GM10266 (cell line): Measurements from ENCODE around the gene ALPI.
"Not testable (repeated sequence)": the region's sequence is repeated elsewhere in the genome, so short reads cannot be mapped to it uniquely, and the experiment has no call there.

ENCODE experiments used
- DNase-seq: peaks from one replicate; pipeline ENCODE4 v3.0.0; 2012; ENCODE audit errors: extremely low spot score
- TF ChIP-seq, protein P1 (sequence below): IDR thresholded peaks from 2 replicates; pipeline ENCODE4 v1.5.1; 2012; ENCODE audit warnings: mild to moderate bottlenecking, low read depth; ENCODE audit not compliant: control insufficient read depth, insufficient read depth; ENCODE audit errors: missing control alignments

The ALPI gene

DNA sequence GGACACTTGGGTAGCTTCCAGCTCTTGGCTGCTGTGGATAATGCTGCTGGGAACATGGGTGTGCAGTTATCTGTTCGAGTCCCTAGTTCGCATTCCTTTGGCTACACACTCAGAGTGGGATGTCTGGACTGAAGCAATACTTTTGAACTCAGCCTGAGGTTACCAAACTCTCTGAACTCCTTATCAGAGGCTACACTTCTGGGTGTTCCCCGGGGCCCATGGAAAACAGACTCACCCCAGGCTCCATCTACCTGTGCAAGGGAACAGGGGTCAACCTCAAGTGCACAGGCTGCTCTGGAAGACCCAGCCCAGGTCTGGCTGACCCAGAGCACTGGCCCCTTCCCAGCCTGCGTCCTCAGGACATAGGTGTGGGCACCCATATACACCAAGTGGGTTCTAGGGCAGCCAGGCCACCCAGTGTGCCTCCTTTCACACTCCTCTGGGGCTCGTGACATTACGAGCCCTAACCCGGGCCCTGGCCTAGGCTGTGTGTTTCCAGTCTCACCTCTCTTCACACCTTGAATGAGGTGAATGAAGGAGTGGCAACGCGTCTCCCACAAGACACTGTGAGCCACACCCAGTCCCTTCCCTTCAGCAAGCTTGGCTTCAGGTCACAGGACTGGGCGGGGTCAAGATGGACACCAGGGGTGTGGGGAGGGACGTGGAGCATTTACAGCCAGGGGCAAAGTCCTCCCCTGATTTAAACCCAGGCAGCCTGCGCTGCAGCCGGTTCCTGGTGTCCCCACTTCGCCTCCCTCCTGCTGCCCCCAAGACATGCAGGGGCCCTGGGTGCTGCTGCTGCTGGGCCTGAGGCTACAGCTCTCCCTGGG, at the start of gene ALPI:
TSS of gene ALPI (plus strand) at position 728 of the 830 bp plus-strand sequence. CDS start at position 775, 47 bp downstream.
- TF ChIP-seq, protein P1, sequence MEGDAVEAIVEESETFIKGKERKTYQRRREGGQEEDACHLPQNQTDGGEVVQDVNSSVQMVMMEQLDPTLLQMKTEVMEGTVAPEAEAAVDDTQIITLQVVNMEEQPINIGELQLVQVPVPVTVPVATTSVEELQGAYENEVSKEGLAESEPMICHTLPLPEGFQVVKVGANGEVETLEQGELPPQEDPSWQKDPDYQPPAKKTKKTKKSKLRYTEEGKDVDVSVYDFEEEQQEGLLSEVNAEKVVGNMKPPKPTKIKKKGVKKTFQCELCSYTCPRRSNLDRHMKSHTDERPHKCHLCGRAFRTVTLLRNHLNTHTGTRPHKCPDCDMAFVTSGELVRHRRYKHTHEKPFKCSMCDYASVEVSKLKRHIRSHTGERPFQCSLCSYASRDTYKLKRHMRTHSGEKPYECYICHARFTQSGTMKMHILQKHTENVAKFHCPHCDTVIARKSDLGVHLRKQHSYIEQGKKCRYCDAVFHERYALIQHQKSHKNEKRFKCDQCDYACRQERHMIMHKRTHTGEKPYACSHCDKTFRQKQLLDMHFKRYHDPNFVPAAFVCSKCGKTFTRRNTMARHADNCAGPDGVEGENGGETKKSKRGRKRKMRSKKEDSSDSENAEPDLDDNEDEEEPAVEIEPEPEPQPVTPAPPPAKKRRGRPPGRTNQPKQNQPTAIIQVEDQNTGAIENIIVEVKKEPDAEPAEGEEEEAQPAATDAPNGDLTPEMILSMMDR = no peak
- no peak for DNase-seq

DNA sequence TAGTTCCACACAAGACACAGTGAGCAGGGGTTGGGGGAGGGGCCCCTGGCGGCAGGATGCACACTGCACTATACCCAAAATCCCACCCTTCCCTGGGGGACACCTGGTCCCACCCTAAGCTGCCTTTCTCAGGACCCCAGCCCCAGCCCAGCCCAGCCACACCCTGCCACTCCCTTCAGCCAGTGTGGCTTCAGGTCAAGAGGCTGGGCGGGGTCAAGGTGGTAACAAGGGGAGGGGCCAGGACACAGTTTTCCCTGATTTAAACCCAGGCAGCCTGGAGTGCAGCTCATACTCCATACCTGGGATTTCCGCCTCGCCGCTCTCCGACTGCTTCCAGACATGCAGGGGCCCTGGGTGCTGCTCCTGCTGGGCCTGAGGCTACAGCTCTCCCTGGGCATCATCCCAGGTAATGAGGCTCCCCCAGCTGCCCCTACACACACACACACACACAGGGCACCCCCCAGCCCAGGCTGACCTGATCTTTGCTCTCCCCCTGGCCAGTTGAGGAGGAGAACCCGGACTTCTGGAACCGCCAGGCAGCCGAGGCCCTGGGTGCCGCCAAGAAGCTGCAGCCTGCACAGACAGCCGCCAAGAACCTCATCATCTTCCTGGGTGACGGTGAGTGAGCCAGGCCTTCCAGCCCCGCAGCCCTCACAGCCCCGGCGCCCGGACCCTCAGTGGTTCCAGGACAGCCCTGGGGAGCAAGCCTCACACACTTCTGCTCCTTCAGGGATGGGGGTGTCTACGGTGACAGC, 49.2 kb upstream of the ALPI start, which contains the start of gene ALPG:
TSS of gene ALPG (plus strand) at position 289 of the 755 bp plus-strand sequence. CDS start at position 340, 51 bp downstream.
- TF ChIP-seq, protein P1 = no peak
- no peak for DNase-seq

DNA sequence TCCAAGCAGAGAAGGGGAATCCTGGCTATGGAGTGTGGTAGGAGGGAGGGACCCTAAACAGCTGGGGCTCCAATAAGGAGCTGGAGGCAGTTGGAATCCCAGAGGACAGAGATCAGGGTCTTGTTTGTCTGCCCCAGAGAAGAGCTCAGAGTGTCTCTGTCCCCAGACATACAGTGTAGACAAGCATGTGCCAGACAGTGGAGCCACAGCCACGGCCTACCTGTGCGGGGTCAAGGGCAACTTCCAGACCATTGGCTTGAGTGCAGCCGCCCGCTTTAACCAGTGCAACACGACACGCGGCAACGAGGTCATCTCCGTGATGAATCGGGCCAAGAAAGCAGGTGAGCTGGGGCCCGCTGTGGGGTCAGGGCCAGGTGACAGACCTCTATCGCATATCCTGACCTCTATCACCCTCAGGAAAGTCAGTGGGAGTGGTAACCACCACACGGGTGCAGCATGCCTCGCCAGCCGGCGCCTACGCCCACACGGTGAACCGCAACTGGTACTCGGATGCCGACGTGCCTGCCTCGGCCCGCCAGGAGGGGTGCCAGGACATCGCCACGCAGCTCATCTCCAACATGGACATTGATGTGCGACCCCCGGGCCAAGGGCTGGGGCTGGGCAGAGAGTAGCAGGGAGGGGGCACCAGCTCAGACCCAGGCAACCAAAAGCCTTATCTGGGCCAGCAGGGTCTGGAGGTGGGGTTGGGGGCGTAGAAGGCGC, 48.4 kb upstream of the ALPI start:
- not testable (repeated sequence) for DNase-seq

DNA sequence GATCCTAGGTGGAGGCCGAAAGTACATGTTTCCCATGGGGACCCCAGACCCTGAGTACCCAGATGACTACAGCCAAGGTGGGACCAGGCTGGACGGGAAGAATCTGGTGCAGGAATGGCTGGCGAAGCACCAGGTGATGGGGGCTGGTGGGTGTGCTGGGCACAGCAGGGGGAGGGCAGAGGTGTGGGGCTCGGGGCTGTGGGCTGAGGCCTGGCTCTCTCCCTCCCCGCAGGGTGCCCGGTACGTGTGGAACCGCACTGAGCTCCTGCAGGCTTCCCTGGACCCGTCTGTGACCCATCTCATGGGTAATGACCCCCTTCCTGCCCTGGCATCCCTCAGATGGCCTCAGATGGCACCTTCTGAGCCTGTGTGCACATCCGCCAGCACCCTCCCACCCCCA, 47.7 kb upstream of the ALPI start:
- not testable (repeated sequence) for DNase-seq

DNA sequence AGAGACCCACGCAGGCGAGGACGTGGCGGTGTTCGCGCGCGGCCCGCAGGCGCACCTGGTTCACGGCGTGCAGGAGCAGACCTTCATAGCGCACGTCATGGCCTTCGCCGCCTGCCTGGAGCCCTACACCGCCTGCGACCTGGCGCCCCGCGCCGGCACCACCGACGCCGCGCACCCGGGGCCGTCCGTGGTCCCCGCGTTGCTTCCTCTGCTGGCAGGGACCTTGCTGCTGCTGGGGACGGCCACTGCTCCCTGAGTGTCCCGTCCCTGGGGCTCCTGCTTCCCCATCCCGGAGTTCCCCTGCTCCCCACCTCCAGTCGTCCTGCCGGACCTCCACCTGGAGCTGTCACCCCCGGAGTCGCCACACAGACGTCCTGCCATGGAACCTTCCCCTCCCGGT, 46.3 kb upstream of the ALPI start:
- not testable (repeated sequence) for DNase-seq

DNA sequence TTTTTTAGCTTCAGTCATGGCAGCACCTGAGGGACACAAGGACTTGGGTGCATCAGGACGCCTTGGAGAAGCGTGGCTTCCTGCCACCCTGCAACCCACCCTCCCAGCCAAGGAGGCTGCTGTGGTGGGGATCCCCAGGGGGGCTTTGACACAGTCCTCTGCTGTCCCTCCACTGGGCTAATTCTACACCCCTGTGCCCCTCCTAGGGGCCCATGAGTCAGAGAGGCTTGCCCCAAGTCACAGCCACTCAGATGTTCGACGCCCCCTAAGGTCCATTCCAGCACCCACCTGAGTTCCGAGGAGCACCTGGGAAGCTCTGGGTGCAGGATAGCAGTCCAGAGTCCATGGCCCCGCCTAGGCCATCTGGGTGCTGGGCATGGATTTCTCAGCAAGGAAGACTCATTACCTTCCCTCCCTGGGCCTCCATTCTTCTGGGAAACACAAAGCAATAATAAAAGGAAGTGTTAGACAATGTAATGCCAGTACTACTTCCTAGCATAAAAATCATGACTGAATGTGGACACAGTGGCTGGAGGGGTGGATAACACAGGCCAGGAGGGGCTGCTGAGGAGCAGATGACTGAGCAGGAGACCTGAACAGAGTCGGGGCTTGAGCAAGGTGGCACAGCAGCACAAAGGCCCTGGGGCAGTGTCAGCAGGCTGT, 45.6 kb upstream of the ALPI start:
- TF ChIP-seq, protein P1 = no peak
- DNase-seq = no peak

DNA sequence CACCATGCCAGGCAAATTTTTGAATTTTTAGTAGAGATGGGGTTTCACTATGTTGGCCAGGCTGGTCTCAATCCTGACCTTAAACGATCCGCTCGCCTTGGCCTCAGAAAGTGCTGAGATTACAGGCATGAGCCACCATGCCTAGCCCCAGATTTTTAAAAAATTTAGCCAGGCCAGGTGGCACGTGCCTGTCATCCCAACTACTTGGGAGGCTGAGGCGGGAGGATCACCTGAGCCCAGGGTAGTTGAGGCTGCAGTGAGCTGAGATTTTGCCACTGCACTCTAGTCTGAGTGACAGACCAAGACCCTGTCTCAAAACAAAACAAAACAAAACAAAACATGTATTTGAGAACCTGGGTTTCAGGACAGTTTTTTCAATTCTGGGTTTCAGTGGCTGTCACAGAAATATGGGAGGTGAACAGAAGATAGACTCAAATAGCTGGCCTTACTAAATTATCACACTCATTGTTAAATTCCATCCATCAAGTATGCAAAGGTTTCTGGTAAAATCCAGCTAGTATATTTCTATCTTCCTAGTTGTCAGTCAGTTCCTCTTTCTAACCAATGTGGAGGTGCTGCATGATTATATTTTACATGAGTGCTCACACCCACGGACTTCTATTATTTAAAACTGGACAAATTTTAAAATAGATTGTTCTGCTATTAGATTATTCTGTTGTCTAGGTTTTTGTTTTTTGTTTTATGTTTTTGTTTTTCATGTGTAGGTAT, 43.9 kb upstream of the ALPI start:
- DNase-seq = no peak

More for the DNA sequence above, 43.9 kb upstream of the ALPI start:
- TF ChIP-seq, protein P1 = no peak
